SK-N-SH treated with all-trans-retinoic acid at 6 μM for 48 hours (cell line): ENCODE measurements around the gene FRMD8.

ENCODE experiments used
- ATAC-seq: fragments of 200-7000 bp; cut with Tn5 transposase; 3 replicates; pipeline ENCODE4 v1.9.1; 2020; ENCODE audit warnings: mild to moderate bottlenecking, moderate library complexity
- ARNTL ChIP-seq: fragments of 450-650 bp; formaldehyde crosslinking; IDR thresholded peaks from 2 replicates; pipeline ENCODE4 v1.5.0; 2020; ENCODE audit warnings: low read depth, mild to moderate bottlenecking, moderate library complexity, borderline replicate concordance
- BACH2 ChIP-seq: fragments of 250-450 bp; sonication (Bioruptor Pico); IDR thresholded peaks from 2 replicates; pipeline ENCODE4 v1.9.0; 2021; ENCODE audit warnings: mild to moderate bottlenecking, borderline replicate concordance
- CREB5 ChIP-seq: fragments of 250-450 bp; sonication (Bioruptor Pico); IDR thresholded peaks from 2 replicates; pipeline ENCODE4 v1.5.1; 2020; ENCODE audit warnings: low read depth, mild to moderate bottlenecking, moderate library complexity
- CSDC2 ChIP-seq: fragments of 250-450 bp; sonication (Bioruptor Pico); IDR thresholded peaks from 2 replicates; pipeline ENCODE4 v1.5.0; 2020; ENCODE audit warnings: mild to moderate bottlenecking, moderate library complexity
- CSRNP3 ChIP-seq: fragments of 250-450 bp; sonication (Bioruptor Pico); IDR thresholded peaks from 2 replicates; pipeline ENCODE4 v1.5.1; 2021; ENCODE audit warnings: mild to moderate bottlenecking, moderate library complexity
- ESRRG ChIP-seq: fragments of 250-450 bp; sonication (Bioruptor Pico); IDR thresholded peaks from 2 replicates; pipeline ENCODE4 v1.6.1; 2021; ENCODE audit warnings: mild to moderate bottlenecking
- GLIS3 ChIP-seq: fragments of 250-450 bp; sonication (Bioruptor Pico); IDR thresholded peaks from 2 replicates; pipeline ENCODE4 v1.5.0; 2020; ENCODE audit warnings: mild to moderate bottlenecking, moderate library complexity
- ISL1 ChIP-seq: fragments of 250-450 bp; sonication (Bioruptor Pico); IDR thresholded peaks from 2 replicates; pipeline ENCODE4 v2.1.2; 2022; ENCODE audit warnings: mild to moderate bottlenecking, moderate library complexity
- OSR1 ChIP-seq: fragments of 250-450 bp; sonication (Bioruptor Pico); IDR thresholded peaks from 2 replicates; pipeline ENCODE4 v1.8.0; 2022; ENCODE audit warnings: moderate library complexity, mild to moderate bottlenecking, inconsistent platforms
- PATZ1 ChIP-seq: fragments of 250-450 bp; sonication (Bioruptor Pico); IDR thresholded peaks from 2 replicates; pipeline ENCODE4 v1.8.0; 2020; ENCODE audit warnings: mild to moderate bottlenecking, moderate library complexity, borderline replicate concordance
- PPARA ChIP-seq: fragments of 250-450 bp; sonication (Bioruptor Pico); IDR thresholded peaks from 2 replicates; pipeline ENCODE4 v1.5.0; 2020; ENCODE audit warnings: mild to moderate bottlenecking, borderline replicate concordance
- RARB ChIP-seq: fragments of 250-450 bp; sonication (Bioruptor Pico); IDR thresholded peaks from 2 replicates; pipeline ENCODE4 v1.8.0; 2021; ENCODE audit warnings: mild to moderate bottlenecking, moderate library complexity
- TCF4 ChIP-seq: fragments of 250-450 bp; sonication (Bioruptor Pico); IDR thresholded peaks from 2 replicates; pipeline ENCODE4 v1.8.0; 2021; ENCODE audit warnings: mild to moderate bottlenecking, moderate library complexity, borderline replicate concordance
- TOX ChIP-seq: fragments of 250-450 bp; sonication (Bioruptor Pico); IDR thresholded peaks from 2 replicates; pipeline ENCODE4 v1.8.0; 2021; ENCODE audit warnings: mild to moderate bottlenecking, moderate library complexity, borderline replicate concordance
- TSHZ2 ChIP-seq: fragments of 250-450 bp; sonication (Bioruptor Pico); IDR thresholded peaks from 2 replicates; pipeline ENCODE4 v1.5.0; 2020; ENCODE audit warnings: mild to moderate bottlenecking, moderate library complexity
- ZC3H10 ChIP-seq: fragments of 250-450 bp; sonication (Bioruptor Pico); IDR thresholded peaks from 2 replicates; pipeline ENCODE4 v1.5.1; 2021; ENCODE audit warnings: mild to moderate bottlenecking, moderate library complexity
- ZFP3 ChIP-seq: fragments of 250-450 bp; sonication (Bioruptor Pico); IDR thresholded peaks from 2 replicates; pipeline ENCODE4 v1.5.0; 2020; ENCODE audit warnings: mild to moderate bottlenecking, moderate library complexity
- ZNF70 ChIP-seq: fragments of 450-650 bp; formaldehyde crosslinking; IDR thresholded peaks from 2 replicates; pipeline ENCODE4 v1.5.0; 2020; ENCODE audit warnings: mild to moderate bottlenecking, moderate library complexity
- ZNF8 ChIP-seq: fragments of 450-650 bp; formaldehyde crosslinking; IDR thresholded peaks from 2 replicates; pipeline ENCODE4 v1.5.0; 2020; ENCODE audit warnings: mild to moderate bottlenecking, moderate library complexity

Gene FRMD8

GRCh38 chr11:65432686-65433582 is 46.5 kb downstream of the FRMD8 start:
- peak; percentile 81; the same call in 1 of the 2 replicates for TF ChIP-seq CSRNP3
- no peak for TF ChIP-seq ZFP3 (CRISPR knock-in tag)
- TF ChIP-seq ZNF8 (CRISPR knock-in tag), result peak; percentile 71
- TF ChIP-seq ZC3H10, result peak; percentile 40; the same call in 1 of the 2 replicates
- no peak for TF ChIP-seq ESRRG (CRISPR knock-in tag)
- no peak for TF ChIP-seq ZNF70
- TF ChIP-seq RARB (CRISPR knock-in tag), result peak; percentile 64; the same call in 1 of the 2 replicates
- peak; percentile 63; the same call in 1 of the 2 replicates for TF ChIP-seq PATZ1
- no peak for TF ChIP-seq PPARA (CRISPR knock-in tag)
- no peak for TF ChIP-seq GLIS3 (CRISPR knock-in tag)
- peak; percentile 57; the same call in 1 of the 2 replicates for TF ChIP-seq TOX (CRISPR knock-in tag)
- no peak for TF ChIP-seq CREB5 (CRISPR knock-in tag)
- no peak for ATAC-seq

GRCh38 chr11:65433657-65434056 is 47.2 kb downstream of the FRMD8 start:
- no peak for ATAC-seq
- TF ChIP-seq ISL1, result no peak
- TF ChIP-seq TOX (CRISPR knock-in tag), result no peak
- TF ChIP-seq ZNF8 (CRISPR knock-in tag), result no peak
- TF ChIP-seq CSRNP3, result no peak
- TF ChIP-seq TCF4 (CRISPR knock-in tag), result no peak
- TF ChIP-seq ZNF70, result no peak
- no peak for TF ChIP-seq CSDC2
- no peak for TF ChIP-seq ARNTL (CRISPR knock-in tag)
- no peak for TF ChIP-seq BACH2
- no peak for TF ChIP-seq PPARA (CRISPR knock-in tag)
- TF ChIP-seq ZFP3 (CRISPR knock-in tag), result no peak

- ATAC-seq, result no peak
- no peak for TF ChIP-seq ISL1
- peak; percentile 44; the same call in 1 of the 2 replicates for TF ChIP-seq TOX (CRISPR knock-in tag)
- 0 out of 2 replicates have a peak, but pooled peaks have one; percentile 19 for TF ChIP-seq PATZ1
- TF ChIP-seq CREB5 (CRISPR knock-in tag), result peak; percentile 45
- 0 out of 2 replicates have a peak, but pooled peaks have one; percentile 63 for TF ChIP-seq CSRNP3
- TF ChIP-seq TSHZ2 (CRISPR knock-in tag), result no peak
- TF ChIP-seq TCF4 (CRISPR knock-in tag), result peak; percentile 16; the same call in 1 of the 2 replicates
- TF ChIP-seq OSR1 (CRISPR knock-in tag), result no peak
- no peak for TF ChIP-seq ZNF8 (CRISPR knock-in tag)
- TF ChIP-seq ESRRG (CRISPR knock-in tag), result no peak; the same call in 1 of the 2 replicates
- no peak for TF ChIP-seq BACH2
- TF ChIP-seq GLIS3 (CRISPR knock-in tag), result peak; percentile 92; the same call in 1 of the 2 replicates
- no peak for TF ChIP-seq ZNF70
- peak; percentile 89 for TF ChIP-seq RARB (CRISPR knock-in tag)
These were observed 47.7 kb downstream of the FRMD8 start for GRCh38 chr11:65434057-65434666.
